NCI-H1417 (cell line): ENCODE results near the gene KSR1.
A peak's percentile ranks its signal among the peaks of the same experiment; 100 is the strongest.

Source experiments
- DNase-seq, 3 experiments: peaks; one replicate each; lab custom pipeline; 2025; lab: John Stamatoyannopoulos, UW

Gene KSR1

GRCh38 chr17:27473748-27474609, 17.7 kb downstream of the KSR1 start:
- no peak for DNase-seq

GRCh38 chr17:27475070-27475673, 18.9 kb downstream of the KSR1 start:
- peak in 2 of 3 experiments; percentile 21 to 53 for DNase-seq

GRCh38 chr17:27475981-27476895, 20.0 kb downstream of the KSR1 start:
- no peak for DNase-seq

- no peak for DNase-seq
Measured at GRCh38 chr17:27477050-27477888, 21.0 kb downstream of the KSR1 start.

- DNase-seq = no peak
Measured at GRCh38 chr17:27477971-27478684, 21.9 kb downstream of the KSR1 start.

- DNase-seq = no peak
Measured at GRCh38 chr17:27478901-27479538, 22.8 kb downstream of the KSR1 start.

GRCh38 chr17:27479838-27480237, 23.6 kb downstream of the KSR1 start:
- DNase-seq = no peak

GRCh38 chr17:27480699-27481098, 24.5 kb downstream of the KSR1 start:
- DNase-seq = no peak

- DNase-seq = no peak
Measured at GRCh38 chr17:27481327-27481726, 25.1 kb downstream of the KSR1 start.

GRCh38 chr17:27485125-27485524, 28.9 kb downstream of the KSR1 start:
- no peak for DNase-seq

GRCh38 chr17:27485716-27486495, 29.7 kb downstream of the KSR1 start:
- DNase-seq = no peak

- DNase-seq = no peak
Measured at GRCh38 chr17:27486741-27487140, 30.5 kb downstream of the KSR1 start.

- DNase-seq = no peak
Measured at GRCh38 chr17:27488231-27488630, 32.0 kb downstream of the KSR1 start.

GRCh38 chr17:27489045-27489715, 32.9 kb downstream of the KSR1 start:
- DNase-seq = no peak

- DNase-seq = peak in 1 of 3 experiments; percentile 20
Measured at GRCh38 chr17:27490391-27490790, 34.1 kb downstream of the KSR1 start.

- DNase-seq = no peak
Measured at GRCh38 chr17:27491713-27492190, 35.5 kb downstream of the KSR1 start.

GRCh38 chr17:27492470-27492869, 36.2 kb downstream of the KSR1 start:
- no peak for DNase-seq

GRCh38 chr17:27493088-27493487, 36.8 kb downstream of the KSR1 start:
- DNase-seq = no peak
